CD14-positive monocyte (primary cell): ENCODE results near the gene EPS8L3. TPM values are rescaled to one million over a fixed set of nuclear protein-coding genes. Genes with fewer than 3 reads are reported as not detected.

ENCODE experiments used
- DNase-seq, 3 donors: peaks; one replicate each; pipeline ENCODE4 v3.0.0-alpha.2; 2011 to 2022
- H2AFZ ChIP-seq: 2 replicates; pipeline ENCODE4 v1.6.0; 2012; ENCODE audit warnings: mild to moderate bottlenecking, low read depth, low read length, inconsistent platforms; ENCODE audit not compliant: insufficient read depth, poor library complexity, severe bottlenecking
- H3K27ac ChIP-seq, 2 donors: 1 replicate in 1 of 2; 2 replicates in 1 of 2; pipeline ENCODE4 v1.5.1; 2012 to 2013; ENCODE audit warnings: low read length in 2 of 2, control low read depth in 1 of 2, inconsistent platforms in 1 of 2, low read depth in 1 of 2, mild to moderate bottlenecking in 1 of 2
- H3K27me3 ChIP-seq, 2 donors: one replicate each; pipeline versions ENCODE4 v1.6.0 to v1.6.1; 2011 to 2013; ENCODE audit warnings: low read length in 2 of 2; ENCODE audit not compliant: control insufficient read depth in 2 of 2, insufficient read depth in 2 of 2
- H3K36me3 ChIP-seq, 2 donors: replicated peaks in 1 of 2; 1 replicate in 1 of 2; 2 replicates in 1 of 2; pipeline versions ENCODE4 v1.5.1 to v1.6.1; 2012 to 2013; ENCODE audit warnings: low read length in 2 of 2, control low read depth in 1 of 2, inconsistent platforms in 1 of 2, mild to moderate bottlenecking in 1 of 2; ENCODE audit not compliant: insufficient read depth in 2 of 2, control insufficient read depth in 1 of 2
- H3K4me1 ChIP-seq, 2 donors: 1 replicate in 1 of 2; 2 replicates in 1 of 2; pipeline versions ENCODE4 v1.5.1 to v1.6.1; 2012 to 2013; ENCODE audit warnings: low read length in 2 of 2, control low read depth in 1 of 2, inconsistent platforms in 1 of 2, mild to moderate bottlenecking in 1 of 2, moderate library complexity in 1 of 2; ENCODE audit not compliant: insufficient read depth in 2 of 2, control insufficient read depth in 1 of 2
- H3K4me2 ChIP-seq: replicated peaks from 2 replicates; pipeline ENCODE3; 2012; ENCODE audit warnings: low read length, moderate library complexity, mild to moderate bottlenecking; ENCODE audit not compliant: poor library complexity, severe bottlenecking; ENCODE audit errors: extremely low read depth
- H3K4me3 ChIP-seq, 3 experiments: fragments of 200-600 bp in 1 of 3; sonication (generic) in 1 of 3; replicated peaks in 1 of 3; 1 replicate in 2 of 3; 2 replicates in 1 of 3; pipeline ENCODE4 v1.5.1; 2011 to 2013; ENCODE audit warnings: low read length in 3 of 3, mild to moderate bottlenecking in 3 of 3, control low read depth in 2 of 3, low read depth in 2 of 3, inconsistent platforms in 1 of 3, moderate library complexity in 1 of 3
- H3K79me2 ChIP-seq: 2 replicates; pipeline ENCODE4 v1.6.0; 2012; ENCODE audit warnings: mild to moderate bottlenecking, control low read depth, inconsistent platforms, low read length, moderate library complexity; ENCODE audit not compliant: insufficient read depth
- H3K9ac ChIP-seq: 2 replicates; pipeline ENCODE4 v1.6.0; 2017; ENCODE audit warnings: low read length, mild to moderate bottlenecking; ENCODE audit not compliant: insufficient read depth, poor library complexity, severe bottlenecking
- H3K9me3 ChIP-seq, 2 donors: replicated peaks in 1 of 2; 1 replicate in 1 of 2; 2 replicates in 1 of 2; pipeline versions ENCODE4 v1.5.1 to v1.6.1; 2012 to 2013; ENCODE audit warnings: low read length in 2 of 2, control low read depth in 1 of 2; ENCODE audit not compliant: control insufficient read depth in 1 of 2, insufficient read depth in 1 of 2
- H4K20me1 ChIP-seq: 2 replicates; pipeline ENCODE4 v1.6.0; 2012; ENCODE audit warnings: mild to moderate bottlenecking, low read length, control low read depth, moderate library complexity; ENCODE audit not compliant: insufficient read depth
- H3K27ac Mint-ChIP-seq, 7 donors: one replicate each; pipeline ENCODE4 v1.8.0; 2020; ENCODE audit warnings: mild to moderate bottlenecking in 7 of 7, mixed read lengths in 7 of 7, moderate library complexity in 6 of 7, inconsistent platforms in 2 of 7
- H3K27me3 Mint-ChIP-seq, 3 donors: one replicate each; pipeline ENCODE4 v1.8.0; 2021 to 2022; ENCODE audit warnings: low read depth in 3 of 3, mild to moderate bottlenecking in 3 of 3, mixed read lengths in 3 of 3, moderate library complexity in 3 of 3, inconsistent platforms in 1 of 3
- H3K36me3 Mint-ChIP-seq, 2 donors: one replicate each; pipeline ENCODE4 v1.8.0; 2020; ENCODE audit warnings: mixed read lengths in 2 of 2, inconsistent platforms in 1 of 2, mild to moderate bottlenecking in 1 of 2
- H3K4me1 Mint-ChIP-seq: one replicate; pipeline ENCODE4 v1.8.0; 2020; ENCODE audit warnings: mild to moderate bottlenecking, mixed read lengths
- H3K4me3 Mint-ChIP-seq, 2 donors: one replicate each; pipeline ENCODE4 v1.8.0; 2020; ENCODE audit warnings: mild to moderate bottlenecking in 2 of 2, mixed read lengths in 2 of 2, moderate library complexity in 1 of 2
- H3K9me3 Mint-ChIP-seq, 7 donors: one replicate each; pipeline ENCODE4 v1.8.0; 2020 to 2022; ENCODE audit warnings: mixed read lengths in 7 of 7, mild to moderate bottlenecking in 6 of 7, moderate library complexity in 6 of 7, inconsistent platforms in 2 of 7
- CTCF ChIP-seq: fragments of 200-600 bp; IDR thresholded peaks from one replicate; pipeline ENCODE4 v1.8.0; 2022; ENCODE audit warnings: antibody characterized with exemption, mild to moderate bottlenecking
- WGBS: methylation state at CpG from one replicate; pipeline ENCODE4 v1.1.5; 2013; ENCODE audit warnings: missing lambda C conversion rate; ENCODE audit not compliant: insufficient coverage; 5-methylcytosine and 5-hydroxymethylcytosine counted together
- intact Hi-C, 2 donors: fragments of 100-400 bp; cut with micrococcal nuclease; formaldehyde crosslinking; loops; one replicate each; pipeline versions ENCODE4 v1.15.0 to v1.15.1; 2023
- polyA plus RNA-seq, 3 donors: library from polyadenylated mRNA; depleted of rRNA in 1 of 3; unstranded in 2 of 3; stranded (reverse) in 1 of 3; fragments of 300-500 nt in 2 of 3; fragments of >200 nt in 1 of 3; fragmentation: Illumina TruSeq in 2 of 3; gene quantifications; 1 replicate in 2 of 3; 2 replicates in 1 of 3; pipeline ENCODE4 v1.2.3, GENCODE V29; 2012 to 2021

Gene EPS8L3
- polyA plus RNA-seq, 3 donors, result not detected

GRCh38 chr1:109733236-109733870, 30.4 kb downstream of the EPS8L3 start:
- no peaks in the 10 kb centered on the region for H3K79me2 ChIP-seq
- peaks cover 0 to 6% of the 10 kb centered on the region in 2 donors for H3K9me3 ChIP-seq
- Mint-ChIP-seq H3K27me3 (peaks cover 4 to 12% (median 7%) of the 10 kb centered on the region in 3 donors), H3K4me3 (no peak overlapping the region), H3K36me3 (no peaks in the 10 kb centered on the region), H3K4me1 (peaks cover under 1% of the 10 kb centered on the region), H3K27ac (no peak overlapping the region), H3K9me3 (peaks cover 0 to 8% (median 2%) of the 10 kb centered on the region in 7 donors)
- no peaks in the 10 kb centered on the region for H3K4me1 ChIP-seq
- H3K27me3 ChIP-seq, result peaks cover 5 to 6% of the 10 kb centered on the region in 2 donors
- 100% methylated on average over 1 of the region's 4 CpGs for WGBS
- no peaks in the 10 kb centered on the region for H4K20me1 ChIP-seq
- DNase-seq, result no peak
- H3K9ac ChIP-seq, result no peak overlapping the region
- TF ChIP-seq CTCF, result no peak
- H3K36me3 ChIP-seq, result no peaks in the 10 kb centered on the region
- H3K27ac ChIP-seq, result no peak overlapping the region
- no peak overlapping the region for H3K4me2 ChIP-seq
- no peak overlapping the region for H2AFZ ChIP-seq
- intact Hi-C loops, result no loop called here
- no peak overlapping the region for H3K4me3 ChIP-seq

DNA sequence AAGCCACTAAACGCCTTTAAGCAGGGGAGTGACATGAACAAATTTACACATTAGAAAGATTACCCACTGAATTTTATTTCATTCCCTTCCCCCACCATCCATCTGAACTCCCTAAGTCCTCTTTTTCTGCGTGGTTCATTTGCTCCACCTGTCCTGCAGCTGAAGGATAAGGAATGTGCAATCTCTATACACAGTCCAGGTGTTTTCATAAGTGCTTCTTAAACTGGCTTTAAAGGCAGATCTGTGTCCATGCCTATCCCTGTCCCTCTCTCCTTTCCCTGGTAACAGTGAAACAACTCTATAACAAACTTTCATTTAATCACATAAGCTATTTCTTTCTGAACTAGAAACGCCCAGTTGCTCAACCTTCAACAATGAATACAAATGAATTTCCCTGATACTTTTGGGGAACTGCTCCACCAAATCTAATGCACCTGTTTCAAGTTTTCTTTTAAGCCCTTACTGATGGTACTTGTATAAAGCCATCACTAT, 31.3 kb downstream of the EPS8L3 start:
- peaks cover 0 to 8% (median 2%) of the 10 kb centered on the region in 7 donors for H3K9me3 Mint-ChIP-seq
- Histone ChIP-seq H3K79me2 (no peaks in the 10 kb centered on the region), H3K4me1 (no peaks in the 10 kb centered on the region), H3K4me2 (no peak overlapping the region), H2AFZ (no peak overlapping the region), H3K27ac (no peak overlapping the region), H3K9ac (no peak overlapping the region), H3K36me3 (no peaks in the 10 kb centered on the region), H4K20me1 (no peaks in the 10 kb centered on the region), H3K4me3 (no peak overlapping the region), H3K9me3 (peaks cover 0 to 6% of the 10 kb centered on the region in 2 donors), H3K27me3 (peaks cover 0 to 5% of the 10 kb centered on the region in 2 donors)
- no peak for DNase-seq
- H3K4me3 Mint-ChIP-seq, result no peak overlapping the region
- peaks cover 2 to 6% (median 4%) of the 10 kb centered on the region in 3 donors for H3K27me3 Mint-ChIP-seq
- intact Hi-C loops, result no loop called here
- H3K27ac Mint-ChIP-seq, result no peak overlapping the region
- WGBS, result 67% methylated on average over 1 of the region's 3 CpGs
- no peak for TF ChIP-seq CTCF
- H3K36me3 Mint-ChIP-seq, result no peaks in the 10 kb centered on the region
- H3K4me1 Mint-ChIP-seq, result peaks cover 2% of the 10 kb centered on the region
